ENCODE measurements around the gene ZBTB7C.
A peak's percentile ranks its signal among the peaks of the same experiment; 100 is the strongest.

Gene ZBTB7C

DNA sequence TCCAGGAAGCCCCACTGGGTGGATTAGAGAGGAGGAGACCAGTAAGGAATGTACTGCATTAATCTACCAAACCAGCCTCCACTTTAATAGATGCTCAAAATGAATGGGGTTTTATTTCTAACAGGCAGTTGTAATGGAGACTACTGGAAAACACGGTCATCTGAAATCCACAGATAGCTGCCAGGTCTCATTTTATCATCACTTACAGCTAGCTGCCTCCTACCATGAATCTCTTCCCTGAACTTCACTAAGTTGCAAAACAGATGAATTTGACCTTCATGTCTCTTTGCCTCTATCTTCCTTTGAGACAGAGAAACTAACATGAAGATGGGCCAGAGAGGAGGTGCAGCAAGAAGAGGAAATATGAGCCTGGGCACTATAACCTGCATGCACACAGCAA is 21.9 kb downstream of the ZBTB7C start:
- no peak for DNase-seq

- DNase-seq = peak; percentile 31
Observed at GRCh38 chr18:48385596-48385995, 23.6 kb downstream of the ZBTB7C start.

GRCh38 chr18:48376934-48377333 is 32.2 kb downstream of the ZBTB7C start:
- DNase-seq = peak; percentile 14

- no peak for DNase-seq
Observed at GRCh38 chr18:48376406-48376805, 32.8 kb downstream of the ZBTB7C start.

- DNase-seq = no peak
Observed at GRCh38 chr18:48375150-48375800, 33.9 kb downstream of the ZBTB7C start.

- DNase-seq = peak; percentile 37
Observed at GRCh38 chr18:48374423-48375149, 34.6 kb downstream of the ZBTB7C start.

DNA sequence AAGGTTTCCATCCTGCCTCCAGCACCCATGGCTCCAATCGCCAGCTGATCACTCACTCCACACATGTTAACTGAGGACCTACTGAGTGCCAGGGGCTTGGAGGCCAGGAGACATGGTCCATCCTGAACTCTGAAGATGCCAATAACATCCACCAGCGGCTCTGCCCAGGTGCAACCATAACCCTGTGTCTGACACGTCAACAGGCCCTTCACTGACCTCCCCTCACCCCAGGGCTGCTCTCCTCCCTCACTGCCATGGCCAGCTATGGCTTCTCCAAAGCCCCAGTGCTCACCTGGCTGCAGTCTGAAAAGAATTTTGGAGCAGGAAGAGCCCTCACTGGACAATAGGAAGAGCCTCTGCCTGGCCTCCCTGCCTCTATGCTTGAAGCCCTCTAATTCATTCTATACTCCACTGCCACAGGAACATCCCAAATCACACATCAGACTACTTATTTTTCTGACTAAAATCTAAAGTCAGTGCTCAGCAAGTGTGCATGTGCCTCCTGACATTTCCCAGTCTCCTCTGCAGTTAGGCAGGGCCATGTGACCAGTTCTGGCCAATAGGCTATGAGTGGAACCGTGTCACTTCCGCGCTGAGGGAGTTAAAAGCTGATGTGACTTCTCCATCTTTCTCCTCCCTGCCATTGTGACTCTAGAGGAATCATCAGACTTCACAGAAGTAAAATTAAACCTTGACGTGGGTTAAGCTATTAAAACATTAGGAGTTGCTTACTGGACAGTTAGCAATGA is 37.2 kb downstream of the ZBTB7C start:
- DNase-seq = no peak

GRCh38 chr18:48367557-48367956 is 41.6 kb downstream of the ZBTB7C start:
- no peak for DNase-seq

DNA sequence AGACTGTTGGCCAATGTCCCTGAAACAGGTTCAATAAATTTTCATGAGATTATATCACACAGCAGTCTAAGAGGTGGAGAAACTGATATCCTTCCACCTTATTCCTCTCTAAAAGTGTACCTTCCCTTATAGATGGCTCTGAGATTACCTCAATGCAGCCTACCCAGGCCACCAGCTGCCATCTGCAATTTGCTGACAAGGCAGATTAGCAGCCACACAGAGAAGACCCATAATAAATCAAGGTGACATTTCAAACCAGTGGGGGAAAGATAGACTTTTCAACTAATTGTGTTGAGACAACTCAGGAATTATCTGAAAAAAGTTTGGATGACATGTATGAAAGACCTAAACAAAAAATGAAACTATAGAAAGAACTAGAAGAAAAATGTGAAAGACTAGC is 43.2 kb downstream of the ZBTB7C start:
- DNase-seq = no peak

DNA sequence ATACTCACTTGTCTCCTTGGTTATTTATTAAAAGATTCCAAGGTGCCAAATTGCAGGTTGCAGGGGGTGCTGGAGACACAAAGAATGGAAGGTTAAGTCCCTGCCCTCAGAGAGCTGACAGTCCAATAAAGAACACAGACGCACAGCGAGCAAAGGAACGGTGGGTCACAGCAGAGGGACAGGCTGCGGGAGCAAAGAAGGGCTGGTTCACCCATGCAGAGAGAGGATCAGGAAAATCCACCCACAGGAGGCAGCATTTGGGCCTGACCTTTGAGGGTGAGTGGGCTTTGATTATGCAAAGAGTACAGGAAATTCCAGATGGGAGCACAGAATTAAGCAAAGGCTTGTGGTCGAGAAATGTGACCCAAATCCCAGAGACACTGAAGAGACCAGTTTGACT is 45.0 kb downstream of the ZBTB7C start:
- no peak for DNase-seq

- DNase-seq = no peak
Observed at GRCh38 chr18:48363175-48363574, 46.0 kb downstream of the ZBTB7C start.

DNA sequence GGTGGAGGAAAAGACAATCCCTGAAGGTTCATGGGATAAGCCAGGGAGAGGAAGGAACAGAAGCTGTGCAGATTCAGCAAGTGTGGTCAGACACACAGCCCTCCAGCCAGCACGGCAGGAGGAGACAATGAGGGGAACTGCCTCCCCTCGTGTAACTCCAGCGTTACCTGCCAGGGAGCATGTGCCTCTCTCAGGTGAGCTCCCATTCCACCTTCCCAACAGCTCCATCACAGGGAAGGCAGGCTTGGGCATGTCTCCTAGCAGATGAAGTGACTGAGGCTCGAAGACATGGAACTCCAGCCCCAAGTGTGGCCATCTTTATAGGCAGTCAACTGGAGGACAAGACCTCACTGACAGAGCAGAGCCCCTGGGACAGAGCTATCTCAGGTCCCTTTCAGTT is 47.4 kb downstream of the ZBTB7C start:
- no peak for DNase-seq

- no peak for DNase-seq
Observed at GRCh38 chr18:48360376-48361021, 48.7 kb downstream of the ZBTB7C start.

DNA sequence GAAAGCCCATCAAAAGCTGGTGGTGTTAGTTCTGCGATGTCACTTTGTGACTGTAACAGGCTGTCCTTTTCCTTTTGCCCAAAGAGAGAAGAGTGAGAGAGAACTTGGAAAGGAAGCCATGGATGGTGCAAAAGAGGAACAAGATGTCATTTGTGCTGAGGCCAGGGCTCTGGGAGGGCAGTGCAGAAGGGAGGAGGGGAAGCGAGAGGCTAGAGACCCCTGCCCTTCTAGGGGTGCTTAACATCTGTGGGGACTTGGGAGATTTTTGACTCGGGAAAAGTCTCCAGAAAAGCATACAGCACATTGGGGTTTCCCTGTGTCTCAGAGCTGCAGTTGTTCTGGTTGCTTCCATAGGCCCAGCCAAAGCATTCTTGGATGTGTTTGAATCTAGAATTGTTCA is 49.6 kb downstream of the ZBTB7C start:
- no peak for DNase-seq

- no peak for DNase-seq
Observed at GRCh38 chr18:48358868-48359267, 50.3 kb downstream of the ZBTB7C start.

GRCh38 chr18:48356909-48357631 is 52.1 kb downstream of the ZBTB7C start:
- no peak for DNase-seq

DNA sequence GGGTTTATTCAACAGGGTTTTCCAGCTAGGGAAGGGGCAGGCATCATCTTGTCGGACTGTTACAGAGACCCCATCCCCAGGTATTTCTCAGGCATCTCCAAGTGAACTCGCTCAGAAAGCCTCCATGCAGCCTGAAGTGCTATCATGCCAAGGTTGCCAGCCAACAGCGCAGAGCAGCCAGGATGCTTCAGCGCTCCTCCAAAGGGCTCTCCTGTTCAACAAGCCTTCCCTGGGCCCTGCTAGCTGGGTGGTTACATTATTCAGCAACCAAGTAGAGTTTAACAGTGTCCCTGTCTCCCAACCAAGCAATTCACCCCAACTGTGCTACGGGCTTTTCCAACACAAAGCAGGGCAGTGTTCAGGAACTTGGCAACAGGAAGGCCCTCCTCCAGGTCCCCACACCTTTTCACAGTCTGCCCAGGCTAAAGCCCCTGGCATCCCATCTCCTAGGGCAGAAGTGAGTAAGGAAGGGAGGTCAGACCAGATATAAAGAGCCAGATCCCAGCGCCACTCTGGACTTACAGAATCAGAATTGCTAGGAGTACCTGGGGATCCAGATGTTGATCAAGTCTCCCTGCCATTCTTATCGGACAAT is 52.9 kb downstream of the ZBTB7C start:
- peak; percentile 74 for DNase-seq

DNA sequence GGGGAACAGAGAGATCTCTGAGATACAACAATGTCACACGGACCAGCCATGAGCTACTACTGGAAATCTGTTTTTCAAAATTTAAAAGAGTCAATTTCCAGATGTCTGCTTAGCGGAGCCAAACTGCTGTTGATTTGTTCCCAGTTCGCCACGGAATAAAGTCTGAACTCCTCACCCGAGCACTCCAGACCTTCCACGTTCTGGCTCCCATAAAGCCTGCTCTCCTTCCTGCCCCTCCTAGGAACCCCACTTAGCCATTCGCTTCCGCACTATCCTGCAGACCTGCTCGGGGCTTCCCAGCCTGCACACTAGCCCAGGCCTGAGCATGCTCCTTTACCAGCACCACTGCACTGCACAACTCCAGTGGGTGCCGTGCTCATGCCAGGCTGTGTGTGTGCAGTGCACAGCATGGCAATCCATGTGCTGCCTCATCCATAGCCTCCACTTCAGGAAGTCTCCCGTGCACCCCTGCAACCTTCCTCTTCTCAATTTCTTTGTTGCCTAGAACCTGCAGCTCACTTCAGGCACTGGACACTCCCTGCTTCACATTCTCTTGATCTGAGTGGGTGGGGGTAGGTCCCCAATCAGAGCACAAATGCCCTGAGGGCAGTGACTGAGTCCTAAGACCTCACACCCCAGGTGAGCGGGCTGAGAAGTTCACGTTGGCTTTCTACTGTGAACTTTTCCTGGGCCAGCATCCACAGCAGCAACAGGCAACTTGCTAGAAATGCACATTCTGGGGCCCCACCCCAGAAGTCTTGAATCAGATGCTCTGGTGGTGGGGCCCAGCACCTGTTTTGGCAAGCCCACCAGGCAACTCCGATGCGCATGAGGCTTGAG is 53.7 kb downstream of the ZBTB7C start:
- DNase-seq = no peak

GRCh38 chr18:48354746-48355260 is 54.4 kb downstream of the ZBTB7C start:
- no peak for DNase-seq

- DNase-seq = no peak
Observed at GRCh38 chr18:48352051-48352755, 57.0 kb downstream of the ZBTB7C start.
